Measurements from ENCODE around the gene KIF26B.

The KIF26B gene

GRCh38 chr1:245255783-245256182 lies 101.0 kb downstream of the KIF26B start:
- Histone ChIP-seq H3K36me3 (replicated peaks; ENCODE audit: low read depth, low read length) (no peaks in the 10 kb centered on the region), H3K27me3 (ENCODE audit: low read depth, low read length) (peaks cover 52% of the 10 kb centered on the region), H2AFZ (ENCODE audit: low read depth, low read length) (no peak overlapping the region), H3K27ac (ENCODE audit: low read length) (0 out of 2 replicates have a peak overlapping the region, but pooled peaks have one; percentile 6), H3K4me2 (ENCODE audit: low read length) (peak overlapping the region; percentile 11; the same call in 1 of the 2 replicates), H4K20me1 (ENCODE audit: insufficient read depth, low read length) (no peaks in the 10 kb centered on the region), H3K9ac (ENCODE audit: low read length) (no peak overlapping the region), H3K4me3 (ENCODE audit: low read length) (no peak overlapping the region), H3K9me3 (ENCODE audit: insufficient read depth, low read length) (peaks cover 12% of the 10 kb centered on the region), H3K79me2 (ENCODE audit: low read length) (no peaks in the 10 kb centered on the region), H3K4me1 (ENCODE audit: low read length) (peaks cover 13% of the 10 kb centered on the region)
- no peak for TF ChIP-seq EZH2phosphoT487 (IDR thresholded peaks at IDR 0.05; ENCODE audit: low read depth)
- TF ChIP-seq, protein P1, sequence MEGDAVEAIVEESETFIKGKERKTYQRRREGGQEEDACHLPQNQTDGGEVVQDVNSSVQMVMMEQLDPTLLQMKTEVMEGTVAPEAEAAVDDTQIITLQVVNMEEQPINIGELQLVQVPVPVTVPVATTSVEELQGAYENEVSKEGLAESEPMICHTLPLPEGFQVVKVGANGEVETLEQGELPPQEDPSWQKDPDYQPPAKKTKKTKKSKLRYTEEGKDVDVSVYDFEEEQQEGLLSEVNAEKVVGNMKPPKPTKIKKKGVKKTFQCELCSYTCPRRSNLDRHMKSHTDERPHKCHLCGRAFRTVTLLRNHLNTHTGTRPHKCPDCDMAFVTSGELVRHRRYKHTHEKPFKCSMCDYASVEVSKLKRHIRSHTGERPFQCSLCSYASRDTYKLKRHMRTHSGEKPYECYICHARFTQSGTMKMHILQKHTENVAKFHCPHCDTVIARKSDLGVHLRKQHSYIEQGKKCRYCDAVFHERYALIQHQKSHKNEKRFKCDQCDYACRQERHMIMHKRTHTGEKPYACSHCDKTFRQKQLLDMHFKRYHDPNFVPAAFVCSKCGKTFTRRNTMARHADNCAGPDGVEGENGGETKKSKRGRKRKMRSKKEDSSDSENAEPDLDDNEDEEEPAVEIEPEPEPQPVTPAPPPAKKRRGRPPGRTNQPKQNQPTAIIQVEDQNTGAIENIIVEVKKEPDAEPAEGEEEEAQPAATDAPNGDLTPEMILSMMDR (IDR thresholded peaks at IDR 0.05; ENCODE audit: low read depth, low read length), result no peak

GRCh38 chr1:245256528-245256927 lies 101.7 kb downstream of the KIF26B start:
- no peak for TF ChIP-seq EZH2phosphoT487 (IDR thresholded peaks at IDR 0.05; ENCODE audit: low read depth)
- TF ChIP-seq, protein P1 (IDR thresholded peaks at IDR 0.05; ENCODE audit: low read depth, low read length), result no peak
- H3K4me3 ChIP-seq (ENCODE audit: low read length), result no peak overlapping the region
- H3K4me1 ChIP-seq (ENCODE audit: low read length), result peaks cover 13% of the 10 kb centered on the region
- H3K9ac ChIP-seq (ENCODE audit: low read length), result no peak overlapping the region
- no peaks in the 10 kb centered on the region for H4K20me1 ChIP-seq (ENCODE audit: insufficient read depth, low read length)
- H3K79me2 ChIP-seq (ENCODE audit: low read length), result no peaks in the 10 kb centered on the region
- no peak overlapping the region for H3K27ac ChIP-seq (ENCODE audit: low read length)
- H3K36me3 ChIP-seq (replicated peaks; ENCODE audit: low read depth, low read length), result no peaks in the 10 kb centered on the region
- peaks cover 12% of the 10 kb centered on the region for H3K9me3 ChIP-seq (ENCODE audit: insufficient read depth, low read length)
- no peak overlapping the region for H3K4me2 ChIP-seq (ENCODE audit: low read length)
- no peak overlapping the region for H2AFZ ChIP-seq (ENCODE audit: low read depth, low read length)
- H3K27me3 ChIP-seq (ENCODE audit: low read depth, low read length), result peaks cover 48% of the 10 kb centered on the region

GRCh38 chr1:245258271-245258920 lies 103.6 kb downstream of the KIF26B start:
- H3K36me3 ChIP-seq (replicated peaks; ENCODE audit: low read depth, low read length), result no peaks in the 10 kb centered on the region
- H2AFZ ChIP-seq (ENCODE audit: low read depth, low read length), result no peak overlapping the region
- peaks cover 13% of the 10 kb centered on the region for H3K4me1 ChIP-seq (ENCODE audit: low read length)
- no peaks in the 10 kb centered on the region for H4K20me1 ChIP-seq (ENCODE audit: insufficient read depth, low read length)
- no peak overlapping the region for H3K4me2 ChIP-seq (ENCODE audit: low read length)
- no peaks in the 10 kb centered on the region for H3K79me2 ChIP-seq (ENCODE audit: low read length)
- H3K9me3 ChIP-seq (ENCODE audit: insufficient read depth, low read length), result peaks cover 6% of the 10 kb centered on the region; the same call in 1 of the 2 replicates
- H3K9ac ChIP-seq (ENCODE audit: low read length), result no peak overlapping the region
- peaks cover 66% of the 10 kb centered on the region for H3K27me3 ChIP-seq (ENCODE audit: low read depth, low read length)
- H3K27ac ChIP-seq (ENCODE audit: low read length), result no peak overlapping the region
- TF ChIP-seq EZH2phosphoT487 (IDR thresholded peaks at IDR 0.05; ENCODE audit: low read depth), result no peak
- TF ChIP-seq, protein P1 (IDR thresholded peaks at IDR 0.05; ENCODE audit: low read depth, low read length), result no peak
- no peak overlapping the region for H3K4me3 ChIP-seq (ENCODE audit: low read length)

GRCh38 chr1:245260110-245260882 lies 105.5 kb downstream of the KIF26B start:
- Histone ChIP-seq H3K79me2 (ENCODE audit: low read length) (no peaks in the 10 kb centered on the region), H4K20me1 (ENCODE audit: insufficient read depth, low read length) (no peaks in the 10 kb centered on the region), H3K4me1 (ENCODE audit: low read length) (peaks cover 9% of the 10 kb centered on the region), H3K27me3 (ENCODE audit: low read depth, low read length) (peaks cover 63% of the 10 kb centered on the region), H3K9me3 (ENCODE audit: insufficient read depth, low read length) (no peaks in the 10 kb centered on the region), H3K36me3 (replicated peaks; ENCODE audit: low read depth, low read length) (no peaks in the 10 kb centered on the region), H3K4me3 (ENCODE audit: low read length) (no peak overlapping the region), H3K4me2 (ENCODE audit: low read length) (no peak overlapping the region), H3K27ac (ENCODE audit: low read length) (no peak overlapping the region), H2AFZ (ENCODE audit: low read depth, low read length) (no peak overlapping the region), H3K9ac (ENCODE audit: low read length) (no peak overlapping the region)
- TF ChIP-seq, protein P1 (IDR thresholded peaks at IDR 0.05; ENCODE audit: low read depth, low read length), result no peak
- TF ChIP-seq EZH2phosphoT487 (IDR thresholded peaks at IDR 0.05; ENCODE audit: low read depth), result no peak

Measured in OCI-LY3 (cell line).